Uterus (tissue), 2 donors: ENCODE results near the gene LAMB4.

ENCODE experiments used
- POLR2A ChIP-seq, 2 donors: fragments of 450-650 bp; IDR thresholded peaks; one replicate each; pipeline ENCODE4 v1.6.1; 2016; ENCODE audit warnings: antibody characterized with exemption in 2 of 2, mild to moderate bottlenecking in 1 of 2, moderate library complexity in 1 of 2
- TF ChIP-seq, protein P1 (sequence below), 4 experiments: fragments of 200-600 bp in 2 of 4; fragments of 450-650 bp in 2 of 4; sonication (generic) in 2 of 4; IDR thresholded peaks; one replicate each; pipeline ENCODE4 v1.5.1; 2016 to 2019; ENCODE audit warnings: antibody characterized with exemption in 4 of 4, mild to moderate bottlenecking in 2 of 4, moderate library complexity in 1 of 4

DNA sequence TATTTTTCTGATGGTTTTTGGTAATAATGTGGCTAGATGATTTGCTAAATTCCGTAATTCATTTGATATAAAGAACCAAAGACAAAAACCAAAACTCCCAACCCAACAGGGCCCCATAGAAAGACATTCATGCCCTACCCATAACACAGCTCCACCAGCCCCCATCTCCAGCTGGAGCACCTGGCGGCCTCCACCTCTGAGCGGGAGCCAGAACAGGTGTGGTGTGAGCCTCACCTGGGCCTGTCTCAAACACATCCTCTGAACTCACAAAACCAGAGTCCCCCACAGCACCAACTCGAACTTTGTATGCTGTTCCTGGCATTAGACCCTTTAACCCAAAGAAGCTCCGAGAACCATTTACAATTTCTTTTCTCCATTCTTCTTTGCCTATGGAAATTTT is 36.5 kb upstream of the LAMB4 start:
- no peak for TF ChIP-seq POLR2A (IDR thresholded peaks at IDR 0.05)
- TF ChIP-seq, protein P1, sequence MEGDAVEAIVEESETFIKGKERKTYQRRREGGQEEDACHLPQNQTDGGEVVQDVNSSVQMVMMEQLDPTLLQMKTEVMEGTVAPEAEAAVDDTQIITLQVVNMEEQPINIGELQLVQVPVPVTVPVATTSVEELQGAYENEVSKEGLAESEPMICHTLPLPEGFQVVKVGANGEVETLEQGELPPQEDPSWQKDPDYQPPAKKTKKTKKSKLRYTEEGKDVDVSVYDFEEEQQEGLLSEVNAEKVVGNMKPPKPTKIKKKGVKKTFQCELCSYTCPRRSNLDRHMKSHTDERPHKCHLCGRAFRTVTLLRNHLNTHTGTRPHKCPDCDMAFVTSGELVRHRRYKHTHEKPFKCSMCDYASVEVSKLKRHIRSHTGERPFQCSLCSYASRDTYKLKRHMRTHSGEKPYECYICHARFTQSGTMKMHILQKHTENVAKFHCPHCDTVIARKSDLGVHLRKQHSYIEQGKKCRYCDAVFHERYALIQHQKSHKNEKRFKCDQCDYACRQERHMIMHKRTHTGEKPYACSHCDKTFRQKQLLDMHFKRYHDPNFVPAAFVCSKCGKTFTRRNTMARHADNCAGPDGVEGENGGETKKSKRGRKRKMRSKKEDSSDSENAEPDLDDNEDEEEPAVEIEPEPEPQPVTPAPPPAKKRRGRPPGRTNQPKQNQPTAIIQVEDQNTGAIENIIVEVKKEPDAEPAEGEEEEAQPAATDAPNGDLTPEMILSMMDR (IDR thresholded peaks at IDR 0.05) = no peak
